Mesothelial cell of epicardium (in vitro differentiated cells): ENCODE data around the gene PDGFD. TPM values are rescaled to one million over a fixed set of nuclear protein-coding genes. Genes with fewer than 3 reads are reported as not detected.

Source experiments
- DNase-seq, 2 experiments: peaks; one replicate each; pipeline ENCODE4 v3.0.0; 2021; ENCODE audit warnings: low spot score in 2 of 2; ENCODE audit not compliant: unreplicated experiment in 2 of 2
- H3K27ac Mint-ChIP-seq: 2 replicates; pipeline ENCODE4 v1.8.0; 2021; ENCODE audit warnings: mixed read lengths
- H3K27me3 Mint-ChIP-seq: 2 replicates; pipeline ENCODE4 v1.8.0; 2021; ENCODE audit warnings: low read depth, mixed read lengths
- H3K36me3 Mint-ChIP-seq: 2 replicates; pipeline ENCODE4 v1.8.0; 2021; ENCODE audit warnings: mixed read lengths
- H3K4me1 Mint-ChIP-seq: 2 replicates; pipeline ENCODE4 v1.8.0; 2021; ENCODE audit warnings: mixed read lengths
- H3K4me3 Mint-ChIP-seq: 2 replicates; pipeline ENCODE4 v1.8.0; 2021; ENCODE audit warnings: mild to moderate bottlenecking, moderate library complexity, mixed read lengths
- H3K9me3 Mint-ChIP-seq: 2 replicates; pipeline ENCODE4 v1.8.0; 2021; ENCODE audit warnings: mixed read lengths
- total RNA-seq: library from RNA; stranded (reverse); gene quantifications from 3 replicates; pipeline ENCODE4 v1.2.1, GENCODE V29; 2021
- TF ChIP-seq, protein P1 (sequence below): fragments of 200-600 bp; sonication (generic); IDR thresholded peaks from one replicate; pipeline ENCODE4 v1.5.0; 2021; ENCODE audit warnings: antibody characterized with exemption; ENCODE audit not compliant: unreplicated experiment

Gene PDGFD
- total RNA-seq, 1 donor from 2014 or later = 29.1 TPM

DNA sequence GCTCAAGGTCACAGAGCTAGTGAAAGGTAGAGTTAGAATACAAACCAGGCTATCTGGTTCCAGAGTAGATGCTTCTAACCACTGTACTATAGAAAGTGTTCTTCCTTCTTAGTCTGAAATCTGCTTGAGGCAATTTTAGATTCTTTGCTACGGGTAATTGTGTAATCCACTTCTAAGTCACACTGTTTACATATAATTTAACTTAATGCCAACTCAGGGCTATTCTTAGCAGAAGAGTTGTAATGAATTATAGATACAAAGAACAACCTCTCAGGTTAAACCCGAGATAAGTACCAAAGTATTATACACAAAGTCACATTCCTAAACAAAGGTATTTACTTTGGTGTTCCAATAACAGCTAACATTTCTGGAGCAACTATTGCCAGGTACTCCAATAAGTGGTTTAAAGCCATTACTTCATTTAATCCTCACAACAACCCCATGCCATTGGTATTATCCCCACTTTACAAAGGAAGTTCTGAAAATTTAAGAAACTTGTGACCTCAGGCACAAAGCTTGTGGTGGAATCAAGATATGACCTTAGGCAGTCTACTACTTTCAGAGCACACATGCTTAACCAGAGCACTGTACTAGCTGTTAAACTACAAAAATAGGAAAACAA is 158.6 kb downstream of the PDGFD start:
- no peaks in the 10 kb centered on the region for H3K27me3 Mint-ChIP-seq
- no peaks in the 10 kb centered on the region for H3K4me1 Mint-ChIP-seq
- H3K4me3 Mint-ChIP-seq = no peak overlapping the region
- H3K9me3 Mint-ChIP-seq = no peaks in the 10 kb centered on the region
- TF ChIP-seq, protein P1, sequence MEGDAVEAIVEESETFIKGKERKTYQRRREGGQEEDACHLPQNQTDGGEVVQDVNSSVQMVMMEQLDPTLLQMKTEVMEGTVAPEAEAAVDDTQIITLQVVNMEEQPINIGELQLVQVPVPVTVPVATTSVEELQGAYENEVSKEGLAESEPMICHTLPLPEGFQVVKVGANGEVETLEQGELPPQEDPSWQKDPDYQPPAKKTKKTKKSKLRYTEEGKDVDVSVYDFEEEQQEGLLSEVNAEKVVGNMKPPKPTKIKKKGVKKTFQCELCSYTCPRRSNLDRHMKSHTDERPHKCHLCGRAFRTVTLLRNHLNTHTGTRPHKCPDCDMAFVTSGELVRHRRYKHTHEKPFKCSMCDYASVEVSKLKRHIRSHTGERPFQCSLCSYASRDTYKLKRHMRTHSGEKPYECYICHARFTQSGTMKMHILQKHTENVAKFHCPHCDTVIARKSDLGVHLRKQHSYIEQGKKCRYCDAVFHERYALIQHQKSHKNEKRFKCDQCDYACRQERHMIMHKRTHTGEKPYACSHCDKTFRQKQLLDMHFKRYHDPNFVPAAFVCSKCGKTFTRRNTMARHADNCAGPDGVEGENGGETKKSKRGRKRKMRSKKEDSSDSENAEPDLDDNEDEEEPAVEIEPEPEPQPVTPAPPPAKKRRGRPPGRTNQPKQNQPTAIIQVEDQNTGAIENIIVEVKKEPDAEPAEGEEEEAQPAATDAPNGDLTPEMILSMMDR = no peak
- H3K36me3 Mint-ChIP-seq = no peaks in the 10 kb centered on the region
- DNase-seq = no peak
- H3K27ac Mint-ChIP-seq = no peak overlapping the region

DNA sequence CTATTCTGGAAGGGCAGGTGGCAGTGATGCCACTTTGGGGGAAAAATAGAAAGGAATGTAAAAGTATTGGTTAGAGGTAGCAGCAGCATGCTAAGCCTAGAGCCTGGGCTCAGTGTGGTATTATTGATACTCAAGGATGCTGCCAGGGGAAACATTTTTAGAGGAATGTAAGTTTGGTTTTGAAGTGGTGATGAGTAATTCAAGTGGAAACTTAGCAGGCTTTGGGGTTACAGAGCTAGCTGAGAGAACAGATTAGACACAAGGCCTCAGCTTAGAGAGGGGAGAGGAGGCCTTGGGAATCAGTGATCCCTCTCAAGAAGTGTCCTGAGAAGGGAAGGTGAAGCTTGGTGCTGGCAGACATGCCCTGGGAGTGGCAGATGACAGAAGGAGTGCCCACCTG is 160.5 kb downstream of the PDGFD start:
- no peaks in the 10 kb centered on the region for H3K27me3 Mint-ChIP-seq
- no peak overlapping the region for H3K27ac Mint-ChIP-seq
- no peak for DNase-seq
- peaks cover 2% of the 10 kb centered on the region for H3K36me3 Mint-ChIP-seq
- TF ChIP-seq, protein P1 = no peak
- H3K4me3 Mint-ChIP-seq = no peak overlapping the region
- no peaks in the 10 kb centered on the region for H3K4me1 Mint-ChIP-seq
- no peaks in the 10 kb centered on the region for H3K9me3 Mint-ChIP-seq

DNA sequence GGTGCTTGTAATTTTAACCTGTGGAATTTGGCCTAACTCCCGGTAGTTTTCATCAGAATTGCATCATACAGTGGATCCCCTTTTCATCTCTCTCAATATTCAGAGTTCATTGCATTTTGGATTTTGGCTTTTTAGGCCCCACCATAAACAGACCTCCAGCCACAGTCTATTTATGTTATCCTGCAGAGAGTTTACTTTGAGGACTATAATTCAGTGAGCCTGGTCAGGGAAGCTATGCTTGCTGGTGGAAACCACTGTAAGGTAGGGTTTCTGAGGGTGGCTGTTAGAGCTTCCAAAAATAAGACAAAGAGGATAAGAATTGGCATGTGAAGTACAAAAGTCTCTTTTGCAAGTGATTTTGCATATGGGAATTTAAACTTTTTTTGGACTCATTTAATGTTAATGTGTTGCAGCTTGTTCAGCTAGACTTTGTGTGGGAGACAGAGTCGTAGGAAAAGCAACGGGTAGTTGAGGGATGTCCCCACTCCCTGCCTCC is 162.3 kb downstream of the PDGFD start:
- H3K9me3 Mint-ChIP-seq = no peaks in the 10 kb centered on the region
- H3K27me3 Mint-ChIP-seq = no peaks in the 10 kb centered on the region
- no peaks in the 10 kb centered on the region for H3K4me1 Mint-ChIP-seq
- no peak overlapping the region for H3K4me3 Mint-ChIP-seq
- no peak for DNase-seq
- H3K27ac Mint-ChIP-seq = peak overlapping the region; percentile 14
- TF ChIP-seq, protein P1 = no peak
- H3K36me3 Mint-ChIP-seq = peaks cover 3% of the 10 kb centered on the region

DNA sequence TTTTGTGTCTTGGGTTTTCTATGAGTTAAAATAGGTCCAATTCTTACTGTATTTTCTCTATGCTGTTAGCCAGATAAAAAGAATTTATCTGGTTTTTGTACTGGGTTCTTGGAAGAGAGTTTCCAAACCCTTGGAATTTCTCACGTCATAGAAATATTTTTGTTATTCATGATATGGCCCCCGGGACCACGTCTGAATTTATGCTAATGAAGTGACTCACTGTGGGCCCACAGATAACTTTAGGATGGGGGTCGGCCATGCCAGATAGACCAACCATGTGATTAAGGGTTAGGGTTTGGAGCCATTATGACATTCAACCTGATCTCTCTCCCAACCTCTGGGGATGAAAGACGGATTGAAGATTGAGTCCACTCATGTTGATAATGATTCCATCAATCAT is 163.1 kb downstream of the PDGFD start:
- no peak overlapping the region for H3K27ac Mint-ChIP-seq
- TF ChIP-seq, protein P1 = no peak
- H3K4me1 Mint-ChIP-seq = no peaks in the 10 kb centered on the region
- peaks cover 5% of the 10 kb centered on the region for H3K36me3 Mint-ChIP-seq
- no peaks in the 10 kb centered on the region for H3K9me3 Mint-ChIP-seq
- no peak for DNase-seq
- no peaks in the 10 kb centered on the region for H3K27me3 Mint-ChIP-seq
- no peak overlapping the region for H3K4me3 Mint-ChIP-seq

DNA sequence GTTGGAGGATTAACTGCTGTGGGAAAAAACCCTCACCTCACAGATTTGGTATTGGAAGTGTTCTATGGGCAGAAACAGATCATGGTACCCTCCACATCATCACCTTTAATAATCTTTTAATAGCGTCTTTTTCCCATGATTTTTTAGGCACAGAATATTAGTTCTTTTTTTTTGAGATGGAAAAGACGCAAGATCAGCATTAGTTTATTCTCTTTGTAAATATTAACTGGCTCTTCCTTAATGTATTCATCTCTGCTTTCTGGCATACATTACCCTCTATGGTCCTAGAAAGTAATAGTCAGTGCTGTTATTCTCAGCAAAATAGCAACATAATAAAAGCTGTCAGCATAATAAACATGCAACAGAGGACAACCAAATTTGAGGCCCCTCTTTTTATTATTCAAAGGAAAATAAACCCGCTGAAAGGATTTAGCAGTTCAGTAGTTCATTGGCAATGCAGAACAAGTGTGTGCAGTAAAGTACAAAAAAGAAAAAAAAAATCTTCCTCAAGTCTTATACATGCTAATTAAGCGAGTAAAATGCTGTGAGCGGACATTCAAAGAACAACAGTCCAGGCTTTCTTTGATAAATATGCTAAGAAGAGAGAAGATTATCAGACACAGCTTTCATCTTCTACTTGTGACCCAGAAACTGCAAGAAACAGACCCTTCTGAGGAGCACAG is 165.0 kb downstream of the PDGFD start:
- Mint-ChIP-seq H3K4me3 (no peak overlapping the region), H3K27me3 (no peaks in the 10 kb centered on the region), H3K27ac (no peak overlapping the region), H3K36me3 (peaks cover 6% of the 10 kb centered on the region), H3K9me3 (no peaks in the 10 kb centered on the region), H3K4me1 (no peaks in the 10 kb centered on the region)
- DNase-seq = no peak
- TF ChIP-seq, protein P1 = no peak
